SK-N-SH treated with all-trans-retinoic acid at 6 μM for 48 hours (cell line): Measurements from ENCODE around the gene SMO.

Experiments
- ATAC-seq: fragments of 200-7000 bp; cut with Tn5 transposase; 3 replicates; pipeline ENCODE4 v1.9.1; 2020; ENCODE audit warnings: mild to moderate bottlenecking, moderate library complexity
- ARNTL ChIP-seq: fragments of 450-650 bp; formaldehyde crosslinking; IDR thresholded peaks from 2 replicates; pipeline ENCODE4 v1.5.0; 2020; ENCODE audit warnings: low read depth, mild to moderate bottlenecking, moderate library complexity, borderline replicate concordance
- BACH2 ChIP-seq: fragments of 250-450 bp; sonication (Bioruptor Pico); IDR thresholded peaks from 2 replicates; pipeline ENCODE4 v1.9.0; 2021; ENCODE audit warnings: mild to moderate bottlenecking, borderline replicate concordance
- CSDC2 ChIP-seq: fragments of 250-450 bp; sonication (Bioruptor Pico); IDR thresholded peaks from 2 replicates; pipeline ENCODE4 v1.5.0; 2020; ENCODE audit warnings: mild to moderate bottlenecking, moderate library complexity
- ESRRG ChIP-seq: fragments of 250-450 bp; sonication (Bioruptor Pico); IDR thresholded peaks from 2 replicates; pipeline ENCODE4 v1.6.1; 2021; ENCODE audit warnings: mild to moderate bottlenecking
- GLIS3 ChIP-seq: fragments of 250-450 bp; sonication (Bioruptor Pico); IDR thresholded peaks from 2 replicates; pipeline ENCODE4 v1.5.0; 2020; ENCODE audit warnings: mild to moderate bottlenecking, moderate library complexity
- ISL1 ChIP-seq: fragments of 250-450 bp; sonication (Bioruptor Pico); IDR thresholded peaks from 2 replicates; pipeline ENCODE4 v2.1.2; 2022; ENCODE audit warnings: mild to moderate bottlenecking, moderate library complexity
- OSR1 ChIP-seq: fragments of 250-450 bp; sonication (Bioruptor Pico); IDR thresholded peaks from 2 replicates; pipeline ENCODE4 v1.8.0; 2022; ENCODE audit warnings: moderate library complexity, mild to moderate bottlenecking, inconsistent platforms
- PPARA ChIP-seq: fragments of 250-450 bp; sonication (Bioruptor Pico); IDR thresholded peaks from 2 replicates; pipeline ENCODE4 v1.5.0; 2020; ENCODE audit warnings: mild to moderate bottlenecking, borderline replicate concordance
- RARB ChIP-seq: fragments of 250-450 bp; sonication (Bioruptor Pico); IDR thresholded peaks from 2 replicates; pipeline ENCODE4 v1.8.0; 2021; ENCODE audit warnings: mild to moderate bottlenecking, moderate library complexity
- SNAI2 ChIP-seq: fragments of 250-450 bp; sonication (Bioruptor Pico); IDR thresholded peaks from 2 replicates; pipeline ENCODE4 v1.5.0; 2020; ENCODE audit warnings: mild to moderate bottlenecking, moderate library complexity
- TCF4 ChIP-seq: fragments of 250-450 bp; sonication (Bioruptor Pico); IDR thresholded peaks from 2 replicates; pipeline ENCODE4 v1.8.0; 2021; ENCODE audit warnings: mild to moderate bottlenecking, moderate library complexity, borderline replicate concordance
- TOX ChIP-seq: fragments of 250-450 bp; sonication (Bioruptor Pico); IDR thresholded peaks from 2 replicates; pipeline ENCODE4 v1.8.0; 2021; ENCODE audit warnings: mild to moderate bottlenecking, moderate library complexity, borderline replicate concordance
- ZC3H10 ChIP-seq: fragments of 250-450 bp; sonication (Bioruptor Pico); IDR thresholded peaks from 2 replicates; pipeline ENCODE4 v1.5.1; 2021; ENCODE audit warnings: mild to moderate bottlenecking, moderate library complexity
- ZFP30 ChIP-seq: fragments of 450-650 bp; formaldehyde crosslinking; IDR thresholded peaks from 2 replicates; pipeline ENCODE4 v1.5.0; 2022; ENCODE audit warnings: mild to moderate bottlenecking, moderate library complexity
- ZNF565 ChIP-seq: fragments of 450-650 bp; formaldehyde crosslinking; conservative IDR thresholded peaks from 2 replicates; pipeline ENCODE4 v1.5.0; 2020; ENCODE audit warnings: low read depth, mild to moderate bottlenecking, moderate library complexity
- ZNF70 ChIP-seq: fragments of 450-650 bp; formaldehyde crosslinking; IDR thresholded peaks from 2 replicates; pipeline ENCODE4 v1.5.0; 2020; ENCODE audit warnings: mild to moderate bottlenecking, moderate library complexity
- ZNF8 ChIP-seq: fragments of 450-650 bp; formaldehyde crosslinking; IDR thresholded peaks from 2 replicates; pipeline ENCODE4 v1.5.0; 2020; ENCODE audit warnings: mild to moderate bottlenecking, moderate library complexity
- TF ChIP-seq, protein P1 (sequence below): fragments of 250-450 bp; sonication (Bioruptor Pico); IDR thresholded peaks from 2 replicates; pipeline ENCODE4 v1.8.0; 2020; ENCODE audit warnings: mild to moderate bottlenecking, moderate library complexity, borderline replicate concordance
- TF ChIP-seq, protein P2 (sequence below): fragments of 250-450 bp; sonication (Bioruptor Pico); IDR thresholded peaks from 2 replicates; pipeline ENCODE4 v1.8.0; 2021; ENCODE audit warnings: low read depth, mild to moderate bottlenecking, moderate library complexity, borderline replicate concordance
- TF ChIP-seq, protein P3 (sequence below): fragments of 250-450 bp; sonication (Bioruptor Pico); IDR thresholded peaks from 2 replicates; pipeline ENCODE4 v1.5.0; 2020; ENCODE audit warnings: mild to moderate bottlenecking, moderate library complexity
- TF ChIP-seq, protein P4 (sequence below): fragments of 250-450 bp; sonication (Bioruptor Pico); IDR thresholded peaks from 2 replicates; pipeline ENCODE4 v1.5.1; 2020; ENCODE audit warnings: low read depth, mild to moderate bottlenecking, moderate library complexity

Gene SMO

DNA sequence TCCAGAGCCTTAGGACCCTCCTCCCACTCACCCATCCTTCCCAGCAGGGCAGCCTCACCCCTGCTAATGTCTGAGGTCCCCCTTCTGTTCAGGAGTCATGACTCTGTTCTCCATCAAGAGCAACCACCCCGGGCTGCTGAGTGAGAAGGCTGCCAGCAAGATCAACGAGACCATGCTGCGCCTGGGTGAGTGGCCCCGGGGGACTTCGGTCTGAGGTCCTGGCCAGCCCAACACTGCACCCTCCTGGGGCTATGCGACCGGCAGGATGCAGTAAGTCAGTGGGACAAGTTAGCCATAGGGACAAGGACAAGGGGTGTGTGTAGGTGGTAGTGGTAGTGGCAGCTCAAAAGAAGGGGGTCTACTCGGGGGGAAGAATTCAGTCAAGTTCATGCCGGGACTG is 20.2 kb downstream of the SMO start (continued):
- TF ChIP-seq ESRRG (no peak), GLIS3 (CRISPR knock-in tag) (no peak), OSR1 (no peak), ZNF70 (CRISPR knock-in tag) (no peak), ZNF8 (no peak), ZNF565 (no peak), TOX (CRISPR knock-in tag) (no peak), ARNTL (CRISPR knock-in tag) (no peak)
- TF ChIP-seq, protein P1, sequence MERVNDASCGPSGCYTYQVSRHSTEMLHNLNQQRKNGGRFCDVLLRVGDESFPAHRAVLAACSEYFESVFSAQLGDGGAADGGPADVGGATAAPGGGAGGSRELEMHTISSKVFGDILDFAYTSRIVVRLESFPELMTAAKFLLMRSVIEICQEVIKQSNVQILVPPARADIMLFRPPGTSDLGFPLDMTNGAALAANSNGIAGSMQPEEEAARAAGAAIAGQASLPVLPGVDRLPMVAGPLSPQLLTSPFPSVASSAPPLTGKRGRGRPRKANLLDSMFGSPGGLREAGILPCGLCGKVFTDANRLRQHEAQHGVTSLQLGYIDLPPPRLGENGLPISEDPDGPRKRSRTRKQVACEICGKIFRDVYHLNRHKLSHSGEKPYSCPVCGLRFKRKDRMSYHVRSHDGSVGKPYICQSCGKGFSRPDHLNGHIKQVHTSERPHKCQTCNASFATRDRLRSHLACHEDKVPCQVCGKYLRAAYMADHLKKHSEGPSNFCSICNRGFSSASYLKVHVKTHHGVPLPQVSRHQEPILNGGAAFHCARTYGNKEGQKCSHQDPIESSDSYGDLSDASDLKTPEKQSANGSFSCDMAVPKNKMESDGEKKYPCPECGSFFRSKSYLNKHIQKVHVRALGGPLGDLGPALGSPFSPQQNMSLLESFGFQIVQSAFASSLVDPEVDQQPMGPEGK, result no peak
- TF ChIP-seq, all 23 proteins: peak for 0

DNA sequence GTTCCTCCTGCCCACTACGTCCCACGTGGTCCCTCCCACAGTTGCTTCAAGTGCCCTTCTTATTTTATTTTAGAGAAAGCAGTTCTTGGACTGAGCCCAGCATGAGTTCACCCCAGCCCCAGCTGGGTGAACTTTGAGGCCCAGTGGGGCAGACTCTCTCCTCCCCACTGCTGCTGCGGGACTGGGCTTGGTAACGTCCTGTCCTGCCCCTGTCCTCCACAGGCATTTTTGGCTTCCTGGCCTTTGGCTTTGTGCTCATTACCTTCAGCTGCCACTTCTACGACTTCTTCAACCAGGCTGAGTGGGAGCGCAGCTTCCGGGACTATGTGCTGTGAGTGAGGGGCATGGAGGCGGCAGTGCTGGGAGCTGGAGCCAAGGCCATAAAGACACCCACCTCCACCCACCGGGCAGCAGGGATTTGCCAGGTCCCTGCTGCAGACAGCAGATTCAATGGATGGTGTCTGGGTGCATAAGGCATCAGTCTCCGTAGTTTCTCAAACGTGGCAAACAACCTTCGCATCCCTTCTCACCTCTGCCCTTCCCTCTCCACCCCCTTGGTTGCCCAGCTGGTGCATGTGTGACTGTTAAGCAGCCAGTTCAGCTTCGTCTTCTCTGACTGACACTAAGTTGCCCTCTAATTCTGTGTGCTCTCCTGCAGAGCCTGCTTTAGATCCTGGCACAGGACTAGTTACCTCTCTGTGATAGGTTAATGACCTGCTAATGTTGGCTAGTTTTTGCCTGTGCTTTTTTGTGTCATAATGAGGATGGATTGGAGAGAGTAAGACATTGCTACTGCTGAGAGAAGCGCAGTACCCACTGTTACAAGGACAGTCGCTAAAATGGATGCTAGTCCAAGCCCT is 20.9 kb downstream of the SMO start:
- TF ChIP-seq ZC3H10 (CRISPR knock-in tag), result no peak
- no peak for TF ChIP-seq PPARA (CRISPR knock-in tag)
- no peak for TF ChIP-seq ZFP30 (CRISPR knock-in tag)
- no peak for TF ChIP-seq ARNTL (CRISPR knock-in tag)
- TF ChIP-seq, protein P2, sequence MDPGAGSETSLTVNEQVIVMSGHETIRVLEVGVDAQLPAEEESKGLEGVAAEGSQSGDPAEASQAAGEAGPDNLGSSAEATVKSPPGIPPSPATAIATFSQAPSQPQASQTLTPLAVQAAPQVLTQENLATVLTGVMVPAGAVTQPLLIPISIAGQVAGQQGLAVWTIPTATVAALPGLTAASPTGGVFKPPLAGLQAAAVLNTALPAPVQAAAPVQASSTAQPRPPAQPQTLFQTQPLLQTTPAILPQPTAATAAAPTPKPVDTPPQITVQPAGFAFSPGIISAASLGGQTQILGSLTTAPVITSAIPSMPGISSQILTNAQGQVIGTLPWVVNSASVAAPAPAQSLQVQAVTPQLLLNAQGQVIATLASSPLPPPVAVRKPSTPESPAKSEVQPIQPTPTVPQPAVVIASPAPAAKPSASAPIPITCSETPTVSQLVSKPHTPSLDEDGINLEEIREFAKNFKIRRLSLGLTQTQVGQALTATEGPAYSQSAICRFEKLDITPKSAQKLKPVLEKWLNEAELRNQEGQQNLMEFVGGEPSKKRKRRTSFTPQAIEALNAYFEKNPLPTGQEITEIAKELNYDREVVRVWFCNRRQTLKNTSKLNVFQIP (CRISPR knock-in tag), result no peak
- TF ChIP-seq CSDC2 (CRISPR knock-in tag), result no peak
- no peak for TF ChIP-seq OSR1
- TF ChIP-seq ISL1, result no peak
- TF ChIP-seq, protein P3, sequence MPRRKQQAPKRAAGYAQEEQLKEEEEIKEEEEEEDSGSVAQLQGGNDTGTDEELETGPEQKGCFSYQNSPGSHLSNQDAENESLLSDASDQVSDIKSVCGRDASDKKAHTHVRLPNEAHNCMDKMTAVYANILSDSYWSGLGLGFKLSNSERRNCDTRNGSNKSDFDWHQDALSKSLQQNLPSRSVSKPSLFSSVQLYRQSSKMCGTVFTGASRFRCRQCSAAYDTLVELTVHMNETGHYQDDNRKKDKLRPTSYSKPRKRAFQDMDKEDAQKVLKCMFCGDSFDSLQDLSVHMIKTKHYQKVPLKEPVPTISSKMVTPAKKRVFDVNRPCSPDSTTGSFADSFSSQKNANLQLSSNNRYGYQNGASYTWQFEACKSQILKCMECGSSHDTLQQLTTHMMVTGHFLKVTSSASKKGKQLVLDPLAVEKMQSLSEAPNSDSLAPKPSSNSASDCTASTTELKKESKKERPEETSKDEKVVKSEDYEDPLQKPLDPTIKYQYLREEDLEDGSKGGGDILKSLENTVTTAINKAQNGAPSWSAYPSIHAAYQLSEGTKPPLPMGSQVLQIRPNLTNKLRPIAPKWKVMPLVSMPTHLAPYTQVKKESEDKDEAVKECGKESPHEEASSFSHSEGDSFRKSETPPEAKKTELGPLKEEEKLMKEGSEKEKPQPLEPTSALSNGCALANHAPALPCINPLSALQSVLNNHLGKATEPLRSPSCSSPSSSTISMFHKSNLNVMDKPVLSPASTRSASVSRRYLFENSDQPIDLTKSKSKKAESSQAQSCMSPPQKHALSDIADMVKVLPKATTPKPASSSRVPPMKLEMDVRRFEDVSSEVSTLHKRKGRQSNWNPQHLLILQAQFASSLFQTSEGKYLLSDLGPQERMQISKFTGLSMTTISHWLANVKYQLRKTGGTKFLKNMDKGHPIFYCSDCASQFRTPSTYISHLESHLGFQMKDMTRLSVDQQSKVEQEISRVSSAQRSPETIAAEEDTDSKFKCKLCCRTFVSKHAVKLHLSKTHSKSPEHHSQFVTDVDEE (CRISPR knock-in tag), result no peak
- TF ChIP-seq, protein P1, result no peak
- no peak for TF ChIP-seq RARB
- no peak for TF ChIP-seq TCF4
- TF ChIP-seq, protein P4, sequence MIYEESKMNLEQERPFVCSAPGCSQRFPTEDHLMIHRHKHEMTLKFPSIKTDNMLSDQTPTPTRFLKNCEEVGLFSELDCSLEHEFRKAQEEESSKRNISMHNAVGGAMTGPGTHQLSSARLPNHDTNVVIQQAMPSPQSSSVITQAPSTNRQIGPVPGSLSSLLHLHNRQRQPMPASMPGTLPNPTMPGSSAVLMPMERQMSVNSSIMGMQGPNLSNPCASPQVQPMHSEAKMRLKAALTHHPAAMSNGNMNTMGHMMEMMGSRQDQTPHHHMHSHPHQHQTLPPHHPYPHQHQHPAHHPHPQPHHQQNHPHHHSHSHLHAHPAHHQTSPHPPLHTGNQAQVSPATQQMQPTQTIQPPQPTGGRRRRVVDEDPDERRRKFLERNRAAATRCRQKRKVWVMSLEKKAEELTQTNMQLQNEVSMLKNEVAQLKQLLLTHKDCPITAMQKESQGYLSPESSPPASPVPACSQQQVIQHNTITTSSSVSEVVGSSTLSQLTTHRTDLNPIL (CRISPR knock-in tag), result no peak
- no peak for TF ChIP-seq ZNF8
- no peak for TF ChIP-seq BACH2 (CRISPR knock-in tag)
- no peak for TF ChIP-seq ZNF565
- TF ChIP-seq ESRRG, result no peak
- no peak for ATAC-seq

DNA sequence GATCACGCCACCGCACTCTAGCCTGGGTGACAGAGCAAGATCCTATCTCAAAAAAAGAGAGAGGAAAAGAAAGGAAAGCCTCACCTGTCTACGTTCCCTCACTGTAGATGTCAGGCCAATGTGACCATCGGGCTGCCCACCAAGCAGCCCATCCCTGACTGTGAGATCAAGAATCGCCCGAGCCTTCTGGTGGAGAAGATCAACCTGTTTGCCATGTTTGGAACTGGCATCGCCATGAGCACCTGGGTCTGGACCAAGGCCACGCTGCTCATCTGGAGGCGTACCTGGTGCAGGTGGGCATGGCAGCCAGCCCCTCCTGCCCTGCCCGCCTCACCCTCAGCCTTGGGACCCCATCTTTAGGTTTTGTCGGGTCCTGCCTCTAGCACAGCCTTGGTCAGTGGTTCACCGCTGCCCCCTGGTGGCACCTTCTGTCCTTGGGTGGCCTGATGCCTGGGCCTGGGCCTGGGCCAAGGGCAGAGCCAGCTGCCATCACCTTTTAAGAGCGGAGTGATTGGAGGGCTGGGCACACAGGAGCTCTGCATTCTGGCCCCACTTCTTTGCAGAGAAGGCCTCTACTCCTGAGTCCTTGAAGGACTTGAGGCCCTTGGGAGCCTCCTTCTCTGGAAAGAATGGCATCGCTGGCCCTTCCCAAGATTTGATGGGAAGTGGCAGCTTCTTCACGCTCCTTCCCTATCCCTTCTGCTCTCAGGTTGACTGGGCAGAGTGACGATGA is 22.0 kb downstream of the SMO start:
- no peak for TF ChIP-seq SNAI2 (CRISPR knock-in tag)
- no peak for TF ChIP-seq TCF4
- no peak for TF ChIP-seq GLIS3 (CRISPR knock-in tag)
- TF ChIP-seq, protein P4 (CRISPR knock-in tag), result no peak
- TF ChIP-seq ZNF8, result no peak
- TF ChIP-seq, protein P1, result no peak
- TF ChIP-seq TOX (CRISPR knock-in tag), result no peak
- no peak for TF ChIP-seq OSR1
- ATAC-seq, result peak; percentile 95
